HAP-1 (cell line): Measurements from ENCODE around the gene STK4.
A peak's percentile ranks its signal among the peaks of the same experiment; 100 is the strongest.

ENCODE experiments used
- DNase-seq, 2 experiments: peaks; one replicate each; pipeline ENCODE4 v3.0.0-alpha.2; 2016 to 2020; ENCODE audit warnings: low spot score in 2 of 2
- H3K27me3 ChIP-seq: fragments of 250-450 bp; sonication (Bioruptor Pico); 2 replicates; pipeline ENCODE4 v1.5.1; 2020; ENCODE audit warnings: low read depth, mild to moderate bottlenecking, moderate library complexity
- H3K36me3 ChIP-seq: fragments of 250-450 bp; sonication (Bioruptor Pico); replicated peaks from 2 replicates; pipeline ENCODE4 v1.5.1; 2020; ENCODE audit warnings: mild to moderate bottlenecking
- H3K4me1 ChIP-seq: fragments of 250-450 bp; sonication (Bioruptor Pico); 2 replicates; pipeline ENCODE4 v1.5.1; 2020; ENCODE audit warnings: mild to moderate bottlenecking
- H3K4me3 ChIP-seq: fragments of 250-450 bp; sonication (Bioruptor Pico); 2 replicates; pipeline ENCODE4 v1.5.1; 2020; ENCODE audit warnings: mild to moderate bottlenecking, moderate library complexity
- H3K9me3 ChIP-seq: fragments of 250-450 bp; sonication (Bioruptor Pico); 2 replicates; pipeline ENCODE4 v1.5.1; 2020; ENCODE audit warnings: mild to moderate bottlenecking, moderate library complexity
- in situ Hi-C: fragments of 300-500 bp; cut with MboI; formaldehyde crosslinking; loops from 3 replicates; pipeline ENCODE4 v1.14.3; 2020; ENCODE audit warnings: low sequenced_read_pairs, inconsistent platforms, mixed read lengths

STK4 gene

DNA sequence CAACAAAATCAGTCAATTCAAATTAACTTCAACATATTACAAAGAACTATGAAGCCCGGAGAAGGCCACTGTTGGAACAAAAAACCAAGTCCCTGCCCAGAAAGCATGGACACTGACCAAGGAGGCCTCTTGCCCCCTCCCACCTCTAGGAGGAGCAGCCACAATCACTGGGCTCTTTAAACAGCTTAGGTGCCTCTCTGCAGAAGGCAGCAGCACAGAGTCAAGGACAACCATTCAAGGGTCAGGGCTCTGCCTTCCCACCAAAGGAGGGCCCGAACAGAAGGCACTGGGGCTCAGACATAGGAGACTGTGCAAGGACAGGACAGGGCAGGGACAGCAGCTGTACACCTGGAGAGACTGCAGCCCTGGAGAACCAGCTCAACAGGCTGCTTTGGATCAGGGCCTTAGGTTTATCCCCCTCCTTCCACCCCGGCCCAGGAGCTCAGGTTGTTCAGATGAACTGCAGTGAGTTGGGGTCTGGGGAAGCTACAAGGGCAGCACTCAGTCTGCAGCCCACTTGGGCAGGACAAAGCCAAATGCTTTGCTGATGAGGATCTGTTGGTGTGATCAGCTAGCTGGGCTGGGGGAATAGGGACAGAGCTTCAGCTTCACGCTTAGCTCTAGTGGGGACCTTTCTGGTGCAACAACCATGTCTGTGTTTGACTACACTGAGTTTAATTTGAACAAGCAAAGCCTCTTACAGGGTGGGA lies 23.9 kb upstream of the STK4 start:
- Histone ChIP-seq H3K4me1 (no peaks in the 10 kb centered on the region), H3K4me3 (no peak overlapping the region), H3K27me3 (no peaks in the 10 kb centered on the region), H3K9me3 (no peaks in the 10 kb centered on the region), H3K36me3 (peaks cover 76% of the 10 kb centered on the region)
- in situ Hi-C loops = no loop called here
- DNase-seq = peak in 1 of 2 experiments; percentile 13

DNA sequence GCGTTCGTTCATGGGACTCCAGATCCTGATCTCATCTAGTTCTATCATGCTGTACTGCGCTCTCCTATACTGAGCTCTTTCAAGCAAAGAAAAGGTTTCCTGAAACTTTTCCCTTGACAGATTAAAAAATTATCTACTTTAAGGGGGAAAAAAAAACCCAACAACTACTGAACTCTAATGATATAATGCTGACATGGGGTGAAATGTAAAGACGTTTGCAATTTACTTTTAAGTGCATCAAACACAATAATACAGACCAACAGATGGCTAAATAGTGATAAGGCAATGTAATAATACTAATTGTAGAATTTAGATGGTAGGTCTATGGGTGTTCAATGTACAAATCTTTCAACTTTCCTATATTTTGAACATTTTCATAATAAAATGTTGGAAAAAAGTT lies 22.5 kb upstream of the STK4 start:
- Histone ChIP-seq H3K27me3 (no peaks in the 10 kb centered on the region), H3K4me3 (no peak overlapping the region), H3K36me3 (peaks cover 76% of the 10 kb centered on the region), H3K4me1 (no peaks in the 10 kb centered on the region), H3K9me3 (no peaks in the 10 kb centered on the region)
- in situ Hi-C loops = no loop called here
- no peak for DNase-seq

DNA sequence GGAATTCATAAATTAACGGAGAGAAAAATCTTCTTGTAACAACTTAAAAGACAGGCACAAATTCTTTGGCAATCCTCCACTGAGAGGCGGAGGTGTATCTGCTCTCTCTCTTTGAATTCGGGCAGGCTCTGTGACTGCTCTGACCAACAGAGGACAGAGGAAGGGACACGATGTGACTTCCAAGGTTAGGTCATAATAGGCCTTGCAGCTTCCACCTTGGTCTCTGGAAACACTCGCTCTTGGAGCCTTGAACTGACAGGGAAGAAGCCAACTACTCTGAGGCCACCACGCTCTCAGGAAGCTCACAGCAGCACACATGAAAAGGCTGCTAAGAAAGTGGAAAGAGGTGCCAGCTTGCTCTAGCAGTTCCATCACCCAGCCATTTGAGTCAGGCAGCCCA lies 21.1 kb upstream of the STK4 start:
- Histone ChIP-seq H3K36me3 (peaks cover 90% of the 10 kb centered on the region), H3K27me3 (no peaks in the 10 kb centered on the region), H3K4me3 (no peak overlapping the region), H3K9me3 (no peaks in the 10 kb centered on the region), H3K4me1 (no peaks in the 10 kb centered on the region)
- in situ Hi-C loops = no loop called here
- DNase-seq = no peak

GRCh38 chr20:44946271-44946852 lies 19.9 kb upstream of the STK4 start:
- Histone ChIP-seq H3K4me3 (no peak overlapping the region), H3K9me3 (no peaks in the 10 kb centered on the region), H3K4me1 (no peaks in the 10 kb centered on the region), H3K36me3 (peaks cover 96% of the 10 kb centered on the region), H3K27me3 (no peaks in the 10 kb centered on the region)
- DNase-seq = no peak
- in situ Hi-C loops = no loop called here

- Histone ChIP-seq H3K4me1 (no peaks in the 10 kb centered on the region), H3K4me3 (no peak overlapping the region), H3K36me3 (peaks cover 96% of the 10 kb centered on the region), H3K27me3 (no peaks in the 10 kb centered on the region), H3K9me3 (no peaks in the 10 kb centered on the region)
- in situ Hi-C loops = no loop called here
- DNase-seq = no peak
Measured at GRCh38 chr20:44948107-44948506, 18.2 kb upstream of the STK4 start.

DNA sequence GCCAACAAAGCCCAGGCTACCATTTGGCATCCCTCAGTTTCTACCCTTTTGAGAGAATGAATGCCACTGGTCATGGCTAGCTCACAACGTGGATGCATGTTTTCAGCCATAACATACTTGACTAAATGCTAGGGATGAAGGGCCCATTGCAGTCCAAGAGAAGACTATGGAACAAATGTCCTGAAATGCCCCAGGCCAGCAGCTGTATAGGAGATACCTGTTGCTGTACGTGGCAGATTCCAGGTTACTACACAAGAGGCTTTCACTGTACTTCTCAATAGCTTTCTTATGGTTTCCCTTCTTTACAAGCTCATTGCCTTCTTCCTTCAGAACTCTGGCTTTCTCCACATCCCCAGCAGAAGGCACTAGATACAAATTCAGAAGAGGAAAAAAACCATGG lies 17.8 kb upstream of the STK4 start:
- Histone ChIP-seq H3K36me3 (peaks cover 96% of the 10 kb centered on the region), H3K4me3 (no peak overlapping the region), H3K9me3 (no peaks in the 10 kb centered on the region), H3K4me1 (no peaks in the 10 kb centered on the region), H3K27me3 (no peaks in the 10 kb centered on the region)
- no peak for DNase-seq
- in situ Hi-C loops = no loop called here

GRCh38 chr20:44950368-44950767 lies 15.9 kb upstream of the STK4 start:
- no peaks in the 10 kb centered on the region for H3K9me3 ChIP-seq
- no peak overlapping the region for H3K4me3 ChIP-seq
- no peak for DNase-seq
- H3K36me3 ChIP-seq = peaks cover 98% of the 10 kb centered on the region
- H3K27me3 ChIP-seq = no peaks in the 10 kb centered on the region
- H3K4me1 ChIP-seq = no peaks in the 10 kb centered on the region
- in situ Hi-C loops = no loop called here

- Histone ChIP-seq H3K36me3 (peaks cover 95% of the 10 kb centered on the region), H3K9me3 (no peaks in the 10 kb centered on the region), H3K27me3 (no peaks in the 10 kb centered on the region), H3K4me3 (no peak overlapping the region), H3K4me1 (no peaks in the 10 kb centered on the region)
- no peak for DNase-seq
- in situ Hi-C loops = no loop called here
Measured at GRCh38 chr20:44952731-44953130, 13.6 kb upstream of the STK4 start.

DNA sequence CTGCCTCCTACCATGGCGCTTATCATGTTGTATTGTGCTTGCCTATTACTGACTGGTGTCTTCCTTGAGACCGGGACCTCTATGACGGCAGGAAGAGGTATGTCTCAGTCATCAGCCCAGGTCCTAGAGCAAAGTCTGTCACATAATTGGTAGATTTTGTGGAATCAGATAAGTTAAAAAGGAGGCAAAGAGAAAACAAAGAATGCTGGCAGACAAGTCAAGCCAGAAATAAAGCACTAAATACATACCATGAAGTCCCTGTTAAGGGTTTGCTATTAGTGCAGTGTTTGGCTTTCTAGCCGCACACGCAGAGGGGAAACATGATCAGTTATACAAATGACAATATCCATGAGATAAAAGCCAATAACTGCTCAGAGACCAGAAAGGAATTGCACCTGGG lies 12.1 kb upstream of the STK4 start:
- H3K27me3 ChIP-seq = no peaks in the 10 kb centered on the region
- no peak overlapping the region for H3K4me3 ChIP-seq
- H3K4me1 ChIP-seq = peaks cover 6% of the 10 kb centered on the region
- no peak for DNase-seq
- in situ Hi-C loops = no loop called here
- peaks cover 85% of the 10 kb centered on the region for H3K36me3 ChIP-seq
- no peaks in the 10 kb centered on the region for H3K9me3 ChIP-seq

GRCh38 chr20:44955270-44955669 lies 11.0 kb upstream of the STK4 start:
- H3K4me1 ChIP-seq = peaks cover 6% of the 10 kb centered on the region
- in situ Hi-C loops = no loop called here
- peaks cover 74% of the 10 kb centered on the region for H3K36me3 ChIP-seq

DNA sequence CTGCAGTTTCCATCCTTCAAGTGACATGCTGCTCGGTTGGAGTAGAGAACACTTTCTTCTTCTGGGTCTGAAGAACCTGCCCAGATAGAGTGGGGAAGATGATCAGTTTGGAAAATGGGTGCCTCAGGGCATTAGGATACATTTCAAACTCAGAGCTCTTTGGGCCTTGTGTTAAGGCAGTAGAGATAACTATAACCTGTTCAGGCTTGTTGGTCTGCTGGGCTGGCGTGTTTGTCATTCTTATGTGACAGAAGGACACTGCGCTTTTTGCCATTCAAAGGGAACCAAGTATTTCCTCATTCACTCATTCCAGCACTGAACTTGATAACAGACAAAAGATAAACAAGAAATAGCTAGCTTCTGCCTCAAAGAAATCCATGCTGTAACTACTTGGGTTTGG lies 9.9 kb upstream of the STK4 start:
- peaks cover 15% of the 10 kb centered on the region for H3K4me1 ChIP-seq
- peaks cover 63% of the 10 kb centered on the region for H3K36me3 ChIP-seq
- no peaks in the 10 kb centered on the region for H3K9me3 ChIP-seq
- in situ Hi-C loops = no loop called here
- H3K27me3 ChIP-seq = no peaks in the 10 kb centered on the region
- H3K4me3 ChIP-seq = no peak overlapping the region
- no peak for DNase-seq

More at GRCh38 chr20:44955270-44955669, 11.0 kb upstream of the STK4 start:
- H3K27me3 ChIP-seq = no peaks in the 10 kb centered on the region
- no peaks in the 10 kb centered on the region for H3K9me3 ChIP-seq
- no peak for DNase-seq
- no peak overlapping the region for H3K4me3 ChIP-seq

DNA sequence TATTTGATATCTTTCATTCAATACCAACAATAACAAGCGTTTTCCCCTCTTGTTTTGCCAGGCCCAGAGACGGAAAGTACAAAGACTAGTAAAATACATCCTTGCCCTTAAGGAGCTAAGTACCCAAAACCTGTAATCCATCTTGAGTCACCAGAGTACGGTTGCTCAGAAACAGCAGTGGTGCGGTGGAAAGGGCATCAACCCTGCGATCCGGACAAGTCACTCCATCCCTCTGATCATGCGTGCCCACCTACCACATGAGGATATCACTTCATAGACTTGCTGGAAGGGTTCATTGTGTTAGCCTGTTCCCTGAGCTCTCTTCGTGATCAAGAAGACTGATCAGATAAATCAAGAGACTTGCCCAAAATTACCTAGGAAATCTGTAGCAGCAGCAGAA lies 8.0 kb upstream of the STK4 start:
- Histone ChIP-seq H3K27me3 (no peaks in the 10 kb centered on the region), H3K36me3 (peaks cover 44% of the 10 kb centered on the region), H3K4me3 (no peak overlapping the region; the same call in 1 of the 2 replicates), H3K9me3 (no peaks in the 10 kb centered on the region), H3K4me1 (peaks cover 17% of the 10 kb centered on the region)
- no peak for DNase-seq
- in situ Hi-C loops = no loop called here

- in situ Hi-C loops = no loop called here
Measured at GRCh38 chr20:44959082-44959637, 7.2 kb upstream of the STK4 start.

GRCh38 chr20:44959638-44960102 lies 6.6 kb upstream of the STK4 start:
- in situ Hi-C loops = no loop called here
- peak; percentile 13 to 45 for DNase-seq
- peaks cover 30% of the 10 kb centered on the region for H3K36me3 ChIP-seq
- peaks cover 17% of the 10 kb centered on the region for H3K4me1 ChIP-seq
- H3K4me3 ChIP-seq = peak overlapping the region; percentile 75
- H3K27me3 ChIP-seq = no peaks in the 10 kb centered on the region
- H3K9me3 ChIP-seq = no peaks in the 10 kb centered on the region

More at GRCh38 chr20:44959082-44959637, 7.2 kb upstream of the STK4 start:
- no peaks in the 10 kb centered on the region for H3K27me3 ChIP-seq
- H3K36me3 ChIP-seq = peaks cover 35% of the 10 kb centered on the region
- H3K4me3 ChIP-seq = peak overlapping the region; percentile 75
- H3K9me3 ChIP-seq = no peaks in the 10 kb centered on the region
- peak in 1 of 2 experiments; percentile 31 for DNase-seq
- H3K4me1 ChIP-seq = peaks cover 17% of the 10 kb centered on the region
